OCI-LY7 (cell line): Measurements from ENCODE around the gene OBI1.

Experiments used
- EZH2phosphoT487 ChIP-seq: fragments of 200-600 bp; sonication (generic); IDR thresholded peaks from 2 replicates; pipeline ENCODE4 v1.6.1; 2018; ENCODE audit warnings: low read depth, borderline replicate concordance, mild to moderate bottlenecking, mixed run types, antibody characterized with exemption, low read length, moderate library complexity, mixed read lengths
- TF ChIP-seq, protein P1 (sequence below): fragments of 200-600 bp; sonication (generic); conservative IDR thresholded peaks from 2 replicates; pipeline ENCODE4 v1.5.1; 2014; ENCODE audit warnings: mild to moderate bottlenecking, antibody characterized with exemption, low read length, moderate library complexity, mixed read lengths

- TF ChIP-seq, protein P1, sequence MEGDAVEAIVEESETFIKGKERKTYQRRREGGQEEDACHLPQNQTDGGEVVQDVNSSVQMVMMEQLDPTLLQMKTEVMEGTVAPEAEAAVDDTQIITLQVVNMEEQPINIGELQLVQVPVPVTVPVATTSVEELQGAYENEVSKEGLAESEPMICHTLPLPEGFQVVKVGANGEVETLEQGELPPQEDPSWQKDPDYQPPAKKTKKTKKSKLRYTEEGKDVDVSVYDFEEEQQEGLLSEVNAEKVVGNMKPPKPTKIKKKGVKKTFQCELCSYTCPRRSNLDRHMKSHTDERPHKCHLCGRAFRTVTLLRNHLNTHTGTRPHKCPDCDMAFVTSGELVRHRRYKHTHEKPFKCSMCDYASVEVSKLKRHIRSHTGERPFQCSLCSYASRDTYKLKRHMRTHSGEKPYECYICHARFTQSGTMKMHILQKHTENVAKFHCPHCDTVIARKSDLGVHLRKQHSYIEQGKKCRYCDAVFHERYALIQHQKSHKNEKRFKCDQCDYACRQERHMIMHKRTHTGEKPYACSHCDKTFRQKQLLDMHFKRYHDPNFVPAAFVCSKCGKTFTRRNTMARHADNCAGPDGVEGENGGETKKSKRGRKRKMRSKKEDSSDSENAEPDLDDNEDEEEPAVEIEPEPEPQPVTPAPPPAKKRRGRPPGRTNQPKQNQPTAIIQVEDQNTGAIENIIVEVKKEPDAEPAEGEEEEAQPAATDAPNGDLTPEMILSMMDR, result no peak
- TF ChIP-seq EZH2phosphoT487, result no peak
These were observed 28.4 kb downstream of the OBI1 start for GRCh38 chr13:78630511-78630910.
